Left lung (tissue), 10 donors: Measurements from ENCODE around the gene COMT. TPM values are rescaled to one million over a fixed set of nuclear protein-coding genes. Genes with fewer than 3 reads are reported as not detected.

Experiments used
- ATAC-seq: fragments of 200-7000 bp; cut with Tn5 transposase; one replicate; pipeline ENCODE4 v1.9.1; 2020; ENCODE audit warnings: moderate library complexity
- DNase-seq, 4 donors: peaks; one replicate each; pipeline ENCODE4 v3.0.0-alpha.2; 2013 to 2020
- H3K27ac ChIP-seq, 2 donors: fragments of 200-600 bp; sonication (generic) in 1 of 2; one replicate each; pipeline versions ENCODE4 v1.5.0 to v1.8.0; 2020 to 2021
- H3K27me3 ChIP-seq, 2 donors: fragments of 200-600 bp; sonication (generic) in 1 of 2; one replicate each; pipeline versions ENCODE4 v1.5.0 to v1.8.0; 2020 to 2021
- H3K36me3 ChIP-seq, 2 donors: fragments of 200-600 bp; sonication (generic) in 1 of 2; one replicate each; pipeline versions ENCODE4 v1.5.0 to v1.8.0; 2020 to 2021
- H3K4me1 ChIP-seq, 2 donors: fragments of 200-600 bp; one replicate each; pipeline ENCODE4 v1.8.0; 2021
- H3K4me3 ChIP-seq, 2 donors: fragments of 200-600 bp; sonication (generic) in 1 of 2; one replicate each; pipeline versions ENCODE4 v1.5.0 to v1.8.0; 2020 to 2021; ENCODE audit warnings: mild to moderate bottlenecking in 1 of 2
- H3K9me3 ChIP-seq, 2 donors: fragments of 200-600 bp; sonication (generic) in 1 of 2; one replicate each; pipeline versions ENCODE4 v1.5.0 to v1.8.0; 2020 to 2021
- CTCF ChIP-seq, 2 donors: fragments of 200-600 bp; sonication (generic) in 1 of 2; IDR thresholded peaks; one replicate each; pipeline versions ENCODE4 v1.5.0 to v1.8.0; 2021; ENCODE audit warnings: antibody characterized with exemption in 2 of 2
- intact Hi-C, 2 donors: fragments of 100-400 bp; cut with DNase I; formaldehyde crosslinking; loops; one replicate each; pipeline versions ENCODE4 v1.11.2 to v1.14.2; 2022
- polyA plus RNA-seq, 6 donors: library from polyadenylated mRNA; unstranded; fragments of 120-200 nt; gene quantifications; one replicate each; pipeline ENCODE4 v1.2.1, GENCODE V29; 2013; ENCODE audit not compliant: insufficient read length in 6 of 6
- total RNA-seq, 2 donors: library from RNA; stranded (reverse); fragmentation: NEBNext Ultra II Directional; extraction: Animal tissue kit (Norgen Biotek cat#: 25700); gene quantifications; one replicate each; pipeline ENCODE4 v1.2.1, GENCODE V29; 2021
- donor health status: DM: no; HTN: yes; CAD: no.
- donor health status: DM: no; HTN: no; CAD: no.

COMT gene
- total and polyA plus RNA-seq, 8 donors, result 90.1 to 249 (median 102) TPM

DNA sequence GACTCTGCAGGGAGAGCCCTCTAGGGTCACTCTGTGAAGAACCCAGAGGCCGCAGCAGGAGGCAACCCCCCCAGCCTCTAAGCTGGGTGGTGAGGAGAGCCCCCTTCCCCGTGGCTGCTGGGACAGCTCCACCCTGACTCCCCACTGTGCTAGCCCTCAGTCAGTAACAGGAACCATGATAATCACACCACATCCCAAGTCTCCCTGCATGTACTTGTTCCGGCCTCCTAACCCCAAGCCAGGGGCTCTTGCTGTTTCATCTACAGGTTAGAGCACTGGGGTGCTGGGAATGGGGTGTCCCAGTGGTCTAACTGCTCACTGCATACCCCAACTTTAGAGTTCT, 48.1 kb downstream of the COMT start:
- TF ChIP-seq CTCF (IDR thresholded peaks at IDR 0.05), result no peak
- Histone ChIP-seq H3K9me3 (no peaks in the 10 kb centered on the region), H3K27ac (no peak overlapping the region), H3K4me3 (no peak overlapping the region), H3K27me3 (peaks cover 0 to 8% of the 10 kb centered on the region in 2 donors), H3K36me3 (no peaks in the 10 kb centered on the region), H3K4me1 (peaks cover 0 to 23% of the 10 kb centered on the region in 2 donors)
- DNase-seq (peak in 1 of 4 donors; percentile 47), ATAC-seq (no peak)
- intact Hi-C loops, result no loop called here

- peaks cover 0 to 8% of the 10 kb centered on the region in 2 donors for H3K27me3 ChIP-seq
- H3K27ac ChIP-seq, result no peak overlapping the region
- peaks cover 0 to 18% of the 10 kb centered on the region in 2 donors for H3K4me1 ChIP-seq
- no peaks in the 10 kb centered on the region for H3K9me3 ChIP-seq
- DNase-seq (peak in 1 of 4 donors; percentile 47), ATAC-seq (no peak)
- H3K36me3 ChIP-seq, result no peaks in the 10 kb centered on the region
- intact Hi-C loops, result no loop called here
- no peak overlapping the region for H3K4me3 ChIP-seq
- TF ChIP-seq CTCF (IDR thresholded peaks at IDR 0.05), result no peak
Measured at GRCh38 chr22:19990188-19990587, 48.6 kb downstream of the COMT start.

DNA sequence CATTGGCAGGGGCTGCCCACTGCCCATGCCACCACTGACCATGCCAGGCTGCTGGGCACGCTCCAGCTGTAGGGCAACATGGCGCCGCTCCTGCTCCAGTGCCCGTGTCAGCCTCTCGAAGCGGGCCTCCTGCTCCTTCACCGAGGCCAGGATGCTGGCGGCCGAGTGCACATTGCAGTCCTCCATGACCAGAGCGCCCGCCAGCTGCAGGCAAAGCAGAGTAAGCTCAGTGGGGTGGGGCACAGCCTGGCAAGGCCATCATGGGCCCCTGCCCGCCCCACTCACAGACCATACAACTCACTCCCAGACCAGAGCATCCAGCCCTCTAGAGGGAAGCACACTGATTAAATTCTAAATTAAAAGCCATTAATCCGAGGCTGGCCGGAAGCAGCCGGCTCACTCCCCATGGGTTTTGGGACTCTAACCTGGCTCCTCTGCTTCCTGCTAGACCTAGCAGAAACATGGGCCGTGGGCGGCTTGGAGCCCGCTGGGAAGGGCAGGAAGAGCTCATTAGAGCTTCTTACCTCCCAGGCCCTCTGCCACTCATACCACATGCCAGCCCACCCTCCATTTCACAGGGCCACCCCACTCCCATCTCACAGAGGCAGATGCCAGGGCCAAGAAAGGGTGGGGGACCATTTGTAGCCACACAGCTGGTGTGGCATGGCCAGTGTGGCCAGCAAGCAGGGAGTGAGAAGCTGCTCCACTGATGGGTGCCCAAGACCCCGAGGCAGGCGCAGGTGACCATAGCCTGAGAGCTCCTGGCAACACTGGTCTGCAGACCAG, 49.2 kb downstream of the COMT start:
- no peak for ATAC-seq
- H3K4me1 ChIP-seq, result peaks cover 5 to 12% of the 10 kb centered on the region in 2 donors
- intact Hi-C loops, result no loop called here
- peak in 1 of 4 donors; percentile 78 for DNase-seq
- peaks cover 0 to 8% of the 10 kb centered on the region in 2 donors for H3K27me3 ChIP-seq
- H3K4me3 ChIP-seq, result no peak overlapping the region
- H3K36me3 ChIP-seq, result no peaks in the 10 kb centered on the region
- no peak for TF ChIP-seq CTCF (IDR thresholded peaks at IDR 0.05)
- no peak overlapping the region for H3K27ac ChIP-seq
- no peaks in the 10 kb centered on the region for H3K9me3 ChIP-seq

DNA sequence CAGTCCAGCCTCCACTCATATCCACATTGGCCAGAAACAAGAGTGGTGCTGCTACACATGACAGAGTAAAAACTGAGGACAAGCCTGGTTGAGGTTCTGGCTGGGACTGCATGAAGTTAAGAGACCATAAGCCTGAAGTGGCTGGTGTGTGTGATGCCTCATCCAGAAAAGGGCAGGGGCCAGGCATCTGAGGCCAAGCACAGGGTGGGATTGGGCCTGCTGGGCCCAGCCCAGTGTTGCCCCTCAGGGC, 49.7 kb downstream of the COMT start:
- Histone ChIP-seq H3K36me3 (no peaks in the 10 kb centered on the region), H3K9me3 (no peaks in the 10 kb centered on the region), H3K27me3 (peaks cover 0 to 4% of the 10 kb centered on the region in 2 donors), H3K4me3 (no peak overlapping the region), H3K4me1 (peaks cover 6 to 7% of the 10 kb centered on the region in 2 donors), H3K27ac (no peak overlapping the region)
- no peak for TF ChIP-seq CTCF (IDR thresholded peaks at IDR 0.05)
- ATAC-seq (no peak), DNase-seq (no peak)
- intact Hi-C loops, result no loop called here

DNA sequence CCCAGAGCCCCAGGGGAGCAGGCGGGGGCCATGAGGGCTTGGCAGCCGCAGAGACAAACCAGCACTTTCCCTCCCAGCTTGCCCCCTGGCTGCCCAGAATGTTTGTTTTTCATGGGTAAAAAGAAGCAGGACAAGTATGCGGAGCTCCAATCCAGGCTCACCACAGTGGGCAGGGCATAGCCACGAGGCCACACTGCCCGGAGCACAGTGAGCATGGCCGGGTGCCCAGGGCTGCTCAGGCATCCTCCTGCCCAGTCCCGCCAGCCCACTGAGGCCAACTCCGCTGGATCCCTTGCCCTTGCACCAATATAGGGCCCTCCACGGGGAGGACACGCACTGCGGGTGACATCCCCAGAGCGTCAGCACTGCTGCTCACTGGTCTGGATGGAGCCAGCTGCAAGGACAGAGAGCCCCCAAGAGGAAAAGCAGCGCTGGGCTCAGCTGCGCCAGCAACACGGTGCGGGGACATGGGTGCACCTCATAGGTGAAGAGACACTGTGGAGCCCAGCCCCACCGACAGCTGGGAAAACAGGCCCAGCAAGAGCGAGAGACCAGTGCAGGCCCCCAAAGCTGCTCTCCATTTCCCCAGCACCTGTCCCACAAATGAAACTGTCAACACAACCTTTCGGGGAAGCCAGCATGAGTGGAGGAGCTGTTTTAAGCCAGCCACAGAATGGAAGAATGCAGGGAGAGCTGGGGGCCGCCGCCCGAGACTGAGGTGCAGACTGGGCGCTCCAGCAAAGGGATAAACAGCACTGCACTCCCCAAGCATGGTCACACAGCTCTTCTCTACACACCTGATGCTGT, 50.3 kb downstream of the COMT start:
- ATAC-seq (no peak), DNase-seq (peak in 1 of 4 donors; percentile 66)
- no peaks in the 10 kb centered on the region for H3K36me3 ChIP-seq
- no peak overlapping the region for H3K4me3 ChIP-seq
- no peaks in the 10 kb centered on the region for H3K9me3 ChIP-seq
- intact Hi-C loops, result no loop called here
- H3K27ac ChIP-seq, result no peak overlapping the region
- H3K4me1 ChIP-seq, result peaks cover 2 to 6% of the 10 kb centered on the region in 2 donors
- no peaks in the 10 kb centered on the region for H3K27me3 ChIP-seq
- TF ChIP-seq CTCF (IDR thresholded peaks at IDR 0.05), result no peak
